Caki2 (cell line): ENCODE results near the gene SERPIND1. TPM values are rescaled to one million over a fixed set of nuclear protein-coding genes. Genes with fewer than 3 reads are reported as not detected.
"Not testable (repeated sequence)": the region's sequence is repeated elsewhere in the genome, so short reads cannot be mapped to it uniquely, and the experiment has no call there.

Experiments used
- DNase-seq: peaks from one replicate; pipeline ENCODE4 v3.0.0-alpha.2; 2015; ENCODE audit warnings: low read depth
- in situ Hi-C: cut with HindIII; loops from 2 replicates; pipeline ENCODE4 v1.10.0; 2016; ENCODE audit warnings: low sequenced_read_pairs, low pct_unique_long_range_greater_than_20kb, mixed read lengths
- total RNA-seq: library from RNA; depleted of rRNA; stranded (reverse); fragments of >200 nt; shearing (Covaris generic); gene quantifications from 2 replicates; pipeline ENCODE4 v1.2.3, GENCODE V29; 2014; ENCODE audit warnings: low replicate concordance

The SERPIND1 gene
- total RNA-seq, 1 experiment from 2014 or later = not detected

- DNase-seq = no peak
- in situ Hi-C loops = no loop called here
Measured at GRCh38 chr22:20764471-20764720, 9.5 kb upstream of the SERPIND1 start.

- in situ Hi-C loops = no loop called here
- no peak for DNase-seq
Measured at GRCh38 chr22:20764729-20765128, 9.2 kb upstream of the SERPIND1 start.

- in situ Hi-C loops = no loop called here
- DNase-seq = no peak
Measured at GRCh38 chr22:20765938-20766337, 8.0 kb upstream of the SERPIND1 start.

- in situ Hi-C loops = no loop called here
Measured at GRCh38 chr22:20766530-20766929, 7.4 kb upstream of the SERPIND1 start.

GRCh38 chr22:20769496-20769826 is 4.5 kb upstream of the SERPIND1 start:
- DNase-seq, in situ Hi-C loops: not testable (repeated sequence)

More at GRCh38 chr22:20766530-20766929, 7.4 kb upstream of the SERPIND1 start:
- no peak for DNase-seq

GRCh38 chr22:20771918-20772625 is 1.8 kb upstream of the SERPIND1 start:
- in situ Hi-C loops = no loop called here

GRCh38 chr22:20774882-20775281 is 969 bp downstream of the SERPIND1 start:
- no peak for DNase-seq
- in situ Hi-C loops = no loop called here

More at GRCh38 chr22:20771918-20772625, 1.8 kb upstream of the SERPIND1 start:
- no peak for DNase-seq

- in situ Hi-C loops = no loop called here
Measured at GRCh38 chr22:20775342-20775895, 1.5 kb downstream of the SERPIND1 start.

GRCh38 chr22:20776624-20777405 is 2.9 kb downstream of the SERPIND1 start:
- in situ Hi-C loops = no loop called here

More at GRCh38 chr22:20775342-20775895, 1.5 kb downstream of the SERPIND1 start:
- no peak for DNase-seq

GRCh38 chr22:20777420-20778177 is 3.7 kb downstream of the SERPIND1 start:
- peak; percentile 80 for DNase-seq
- in situ Hi-C loops = no loop called here

More at GRCh38 chr22:20776624-20777405, 2.9 kb downstream of the SERPIND1 start:
- DNase-seq = no peak

GRCh38 chr22:20779014-20779817 is 5.3 kb downstream of the SERPIND1 start:
- no peak for DNase-seq
- in situ Hi-C loops = no loop called here

GRCh38 chr22:20779818-20780158 is 5.9 kb downstream of the SERPIND1 start:
- DNase-seq = no peak
- in situ Hi-C loops = no loop called here

- in situ Hi-C loops = no loop called here
- no peak for DNase-seq
Measured at GRCh38 chr22:20781272-20781990, 7.5 kb downstream of the SERPIND1 start.

- in situ Hi-C loops = no loop called here
- DNase-seq = no peak
Measured at GRCh38 chr22:20782083-20782482, 8.2 kb downstream of the SERPIND1 start.

- DNase-seq = no peak
- in situ Hi-C loops = no loop called here
Measured at GRCh38 chr22:20782596-20783299, 8.8 kb downstream of the SERPIND1 start.

GRCh38 chr22:20783300-20783673 is 9.4 kb downstream of the SERPIND1 start:
- in situ Hi-C loops = no loop called here
- no peak for DNase-seq
